H9 (cell line): ENCODE data around the gene LRP1B. TPM values are rescaled to one million over a fixed set of nuclear protein-coding genes. Genes with fewer than 3 reads are reported as not detected.

Experiments used
- DNase-seq: peaks from one replicate; pipeline ENCODE4 v3.0.0-alpha.2; 2017
- H2AFZ ChIP-seq: one replicate; pipeline ENCODE4 v1.6.1; 2013; ENCODE audit warnings: mild to moderate bottlenecking, low read length, control low read depth, moderate library complexity
- H2AK5ac ChIP-seq: 2 replicates; pipeline ENCODE4 v1.6.1; 2013; ENCODE audit warnings: low read length, control low read depth, mixed read lengths; ENCODE audit not compliant: insufficient read length
- H2BK120ac ChIP-seq: one replicate; pipeline ENCODE4 v1.6.1; 2013; ENCODE audit warnings: low read depth, mild to moderate bottlenecking, low read length, control low read depth, inconsistent platforms; ENCODE audit not compliant: poor library complexity, severe bottlenecking
- H2BK12ac ChIP-seq: 2 replicates; pipeline ENCODE4 v1.6.1; 2013; ENCODE audit warnings: low read length, control low read depth, mixed read lengths, low read depth; ENCODE audit not compliant: insufficient read length
- H2BK15ac ChIP-seq: 2 replicates; pipeline ENCODE4 v1.6.1; 2013; ENCODE audit warnings: low read depth, low read length, control low read depth
- H2BK20ac ChIP-seq: one replicate; pipeline ENCODE4 v1.6.1; 2013; ENCODE audit warnings: low read depth, mild to moderate bottlenecking, low read length, control low read depth, inconsistent platforms; ENCODE audit not compliant: poor library complexity, severe bottlenecking
- H2BK5ac ChIP-seq: 2 replicates; pipeline ENCODE4 v1.6.1; 2013; ENCODE audit warnings: low read length, control low read depth, mixed read lengths; ENCODE audit not compliant: insufficient read length
- H3K14ac ChIP-seq: 2 replicates; pipeline ENCODE4 v1.6.1; 2013; ENCODE audit warnings: low read length, control low read depth; ENCODE audit not compliant: insufficient read depth
- H3K18ac ChIP-seq: 2 replicates; pipeline ENCODE4 v1.6.1; 2013; ENCODE audit warnings: low read depth, mild to moderate bottlenecking, mixed read lengths, low read length, control low read depth; ENCODE audit not compliant: insufficient read length
- H3K23ac ChIP-seq: 2 replicates; pipeline ENCODE4 v1.6.1; 2013; ENCODE audit warnings: low read length, control low read depth, mixed read lengths, low read depth; ENCODE audit not compliant: insufficient read length
- H3K23me2 ChIP-seq: 2 replicates; pipeline ENCODE4 v1.6.1; 2013; ENCODE audit warnings: low read depth, mild to moderate bottlenecking, mixed read lengths, low read length, control low read depth; ENCODE audit not compliant: insufficient read length, poor library complexity, severe bottlenecking
- H3K27ac ChIP-seq: 2 replicates; pipeline ENCODE4 v1.5.1; 2013; ENCODE audit warnings: low read length, control low read depth, mixed read lengths, low read depth; ENCODE audit not compliant: insufficient read length
- H3K27me3 ChIP-seq: 2 replicates; pipeline ENCODE4 v1.6.1; 2013; ENCODE audit warnings: low read length, control low read depth, inconsistent platforms; ENCODE audit not compliant: insufficient read depth
- H3K4ac ChIP-seq: 2 replicates; pipeline ENCODE4 v1.6.1; 2013; ENCODE audit warnings: low read depth, mild to moderate bottlenecking, control low read depth, inconsistent platforms, low read length, moderate library complexity
- H3K4me1 ChIP-seq: 2 replicates; pipeline ENCODE4 v1.6.1; 2013; ENCODE audit warnings: low read length, control low read depth, inconsistent platforms; ENCODE audit not compliant: insufficient read depth
- H3K4me2 ChIP-seq: 2 replicates; pipeline ENCODE4 v1.6.1; 2013; ENCODE audit warnings: low read length, control low read depth, mixed read lengths; ENCODE audit not compliant: insufficient read length, insufficient read depth
- H3K56ac ChIP-seq: 2 replicates; pipeline ENCODE4 v1.6.1; 2013; ENCODE audit warnings: low read depth, mild to moderate bottlenecking, mixed read lengths, low read length, control low read depth; ENCODE audit not compliant: insufficient read length
- H3K79me1 ChIP-seq: 2 replicates; pipeline ENCODE4 v1.6.1; 2013; ENCODE audit warnings: low read depth, mild to moderate bottlenecking, moderate library complexity, low read length, control low read depth, inconsistent platforms; ENCODE audit not compliant: insufficient read depth, poor library complexity, severe bottlenecking
- H3K79me2 ChIP-seq: 2 replicates; pipeline ENCODE4 v1.6.1; 2013; ENCODE audit warnings: low read length, control low read depth, inconsistent platforms; ENCODE audit not compliant: insufficient read depth
- H3K9ac ChIP-seq: 2 replicates; pipeline ENCODE4 v1.6.1; 2013; ENCODE audit warnings: low read length, control low read depth, mixed read lengths; ENCODE audit not compliant: insufficient read length; ENCODE audit errors: extremely low read depth
- H3K9me3 ChIP-seq: one replicate; pipeline ENCODE4 v1.6.1; 2013; ENCODE audit warnings: low read depth, low read length, inconsistent platforms; ENCODE audit not compliant: control insufficient read depth
- H3T11ph ChIP-seq: one replicate; pipeline ENCODE4 v1.6.1; 2013; ENCODE audit warnings: mild to moderate bottlenecking, low read length, control low read depth, inconsistent platforms
- H4K20me1 ChIP-seq: one replicate; pipeline ENCODE4 v1.6.1; 2013; ENCODE audit not compliant: control insufficient read depth, insufficient read length, insufficient read depth
- H4K5ac ChIP-seq: 2 replicates; pipeline ENCODE4 v1.6.1; 2013; ENCODE audit warnings: low read depth, mild to moderate bottlenecking, mixed read lengths, low read length, control low read depth; ENCODE audit not compliant: insufficient read length
- H4K8ac ChIP-seq: replicated peaks from 2 replicates; pipeline ENCODE4 v1.6.1; 2013; ENCODE audit warnings: low read length, control low read depth, mixed read lengths, low read depth; ENCODE audit not compliant: insufficient read length
- H4K91ac ChIP-seq: 2 replicates; pipeline ENCODE4 v1.6.1; 2013; ENCODE audit warnings: low read depth, mild to moderate bottlenecking, moderate library complexity, mixed read lengths, low read length, control low read depth; ENCODE audit not compliant: insufficient read length
- H3K27ac Mint-ChIP-seq, 3 experiments: 2 replicates in 2 of 3; 3 replicates in 1 of 3; pipeline ENCODE4 v1.8.0; 2020 to 2021; ENCODE audit warnings: mixed read lengths in 3 of 3, mild to moderate bottlenecking in 1 of 3, moderate library complexity in 1 of 3
- H3K27me3 Mint-ChIP-seq: 2 replicates; pipeline ENCODE4 v1.8.0; 2021; ENCODE audit warnings: low read depth, mild to moderate bottlenecking, moderate library complexity, mixed read lengths
- H3K36me3 Mint-ChIP-seq, 3 experiments: 2 replicates in 2 of 3; 3 replicates in 1 of 3; pipeline ENCODE4 v1.8.0; 2020 to 2021; ENCODE audit warnings: low read depth in 3 of 3, mixed read lengths in 3 of 3; ENCODE audit not compliant: insufficient read depth in 1 of 3
- H3K4me1 Mint-ChIP-seq, 2 experiments: 2 replicates each; pipeline ENCODE4 v1.8.0; 2020; ENCODE audit warnings: mixed read lengths in 2 of 2
- H3K4me3 Mint-ChIP-seq, 2 experiments: 2 replicates in 1 of 2; 3 replicates in 1 of 2; pipeline ENCODE4 v1.8.0; 2020 to 2021; ENCODE audit warnings: mild to moderate bottlenecking in 2 of 2, mixed read lengths in 2 of 2, moderate library complexity in 1 of 2
- H3K9me3 Mint-ChIP-seq, 2 experiments: 2 replicates in 1 of 2; 3 replicates in 1 of 2; pipeline ENCODE4 v1.8.0; 2020; ENCODE audit warnings: mild to moderate bottlenecking in 2 of 2, mixed read lengths in 2 of 2, moderate library complexity in 1 of 2
- total RNA-seq: library from RNA; stranded (reverse); gene quantifications from 2 replicates; pipeline ENCODE4 v1.2.1, GENCODE V29; 2021
- TF ChIP-seq, protein P1 (sequence below): fragments of 200-600 bp; sonication (generic); conservative IDR thresholded peaks from 3 replicates; pipeline ENCODE4 v1.8.0; 2021; ENCODE audit warnings: antibody characterized with exemption, mild to moderate bottlenecking

LRP1B gene
- total RNA-seq, 1 experiment from 2014 or later: not detected

DNA sequence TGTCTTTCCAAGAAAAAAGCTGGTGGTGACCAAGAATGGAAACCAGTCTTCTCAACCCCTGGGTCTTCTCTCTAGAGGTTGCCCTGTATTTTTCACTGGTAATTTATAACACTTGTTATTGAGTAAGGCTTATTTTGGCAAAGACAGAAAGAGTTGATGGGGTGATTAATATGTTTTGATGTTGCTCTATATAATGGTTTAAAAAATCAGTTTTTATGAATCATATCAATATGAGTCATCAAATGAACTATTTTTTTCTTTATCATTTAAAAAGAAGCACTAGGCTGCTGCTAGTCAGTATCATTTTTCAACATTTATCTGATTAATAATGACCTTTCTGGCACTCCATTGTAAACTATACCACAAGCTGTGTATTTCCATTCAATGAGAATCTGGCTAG, 1142.2 kb downstream of the LRP1B start:
- Histone ChIP-seq H3K23me2 (no peaks in the 10 kb centered on the region), H2BK5ac (no peak overlapping the region), H4K8ac (no peak overlapping the region), H3K56ac (no peak overlapping the region), H2BK15ac (no peak overlapping the region), H2AFZ (no peak overlapping the region), H4K20me1 (no peaks in the 10 kb centered on the region), H3K9me3 (no peaks in the 10 kb centered on the region), H3K79me1 (no peaks in the 10 kb centered on the region), H2AK5ac (no peak overlapping the region), H2BK120ac (no peak overlapping the region), H4K5ac (no peak overlapping the region), H3K4ac (no peak overlapping the region), H3T11ph (no peak overlapping the region), H3K23ac (no peak overlapping the region), H3K4me2 (no peak overlapping the region), H3K4me1 (no peaks in the 10 kb centered on the region), H3K9ac (no peak overlapping the region), H3K27ac (no peak overlapping the region), H4K91ac (no peak overlapping the region), H3K27me3 (no peaks in the 10 kb centered on the region), H2BK12ac (no peak overlapping the region), H3K14ac (no peak overlapping the region), H3K79me2 (no peaks in the 10 kb centered on the region), H3K18ac (no peak overlapping the region), H2BK20ac (no peak overlapping the region)
- Mint-ChIP-seq H3K4me1 (peaks cover 11 to 12% of the 10 kb centered on the region in 2 experiments), H3K27me3 (no peaks in the 10 kb centered on the region), H3K4me3 (no peak overlapping the region), H3K9me3 (no peaks in the 10 kb centered on the region), H3K36me3 (no peaks in the 10 kb centered on the region; a peak in 1 of 7 replicates), H3K27ac (no peak overlapping the region)
- DNase-seq: no peak
- TF ChIP-seq, protein P1, sequence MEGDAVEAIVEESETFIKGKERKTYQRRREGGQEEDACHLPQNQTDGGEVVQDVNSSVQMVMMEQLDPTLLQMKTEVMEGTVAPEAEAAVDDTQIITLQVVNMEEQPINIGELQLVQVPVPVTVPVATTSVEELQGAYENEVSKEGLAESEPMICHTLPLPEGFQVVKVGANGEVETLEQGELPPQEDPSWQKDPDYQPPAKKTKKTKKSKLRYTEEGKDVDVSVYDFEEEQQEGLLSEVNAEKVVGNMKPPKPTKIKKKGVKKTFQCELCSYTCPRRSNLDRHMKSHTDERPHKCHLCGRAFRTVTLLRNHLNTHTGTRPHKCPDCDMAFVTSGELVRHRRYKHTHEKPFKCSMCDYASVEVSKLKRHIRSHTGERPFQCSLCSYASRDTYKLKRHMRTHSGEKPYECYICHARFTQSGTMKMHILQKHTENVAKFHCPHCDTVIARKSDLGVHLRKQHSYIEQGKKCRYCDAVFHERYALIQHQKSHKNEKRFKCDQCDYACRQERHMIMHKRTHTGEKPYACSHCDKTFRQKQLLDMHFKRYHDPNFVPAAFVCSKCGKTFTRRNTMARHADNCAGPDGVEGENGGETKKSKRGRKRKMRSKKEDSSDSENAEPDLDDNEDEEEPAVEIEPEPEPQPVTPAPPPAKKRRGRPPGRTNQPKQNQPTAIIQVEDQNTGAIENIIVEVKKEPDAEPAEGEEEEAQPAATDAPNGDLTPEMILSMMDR: no peak
